Stimulated activated naive CD4-positive, alpha-beta T cell treated with Interleukin-2 at 50 U/mL for 16 hours (primary cell): ENCODE results near the gene TUBB6.

ENCODE experiments used
- DNase-seq: peaks from one replicate; lab custom pipeline; 2025; lab: John Stamatoyannopoulos, UW

TUBB6 gene

GRCh38 chr18:12291161-12291560, 16.9 kb upstream of the TUBB6 start:
- no peak for DNase-seq

DNA sequence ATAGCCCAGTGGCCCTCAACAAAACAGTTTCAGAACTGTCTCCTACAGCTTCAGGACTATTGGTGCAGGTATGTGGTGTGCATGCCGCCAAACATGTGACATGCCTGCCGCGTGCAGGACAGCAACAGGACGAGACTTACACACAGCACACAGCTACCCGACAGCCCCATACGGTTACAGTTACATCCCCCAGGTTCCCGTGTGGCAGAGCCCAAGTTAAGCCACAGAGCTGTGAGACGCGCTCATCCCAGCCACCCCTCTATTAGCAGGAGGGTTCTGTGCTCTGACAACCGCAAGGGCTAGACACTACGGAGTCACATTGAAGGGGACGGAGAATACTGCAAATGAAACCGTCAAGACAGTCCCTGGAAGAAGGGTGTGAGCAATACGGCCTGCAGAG, 16.4 kb upstream of the TUBB6 start:
- no peak for DNase-seq

GRCh38 chr18:12293831-12294230, 14.2 kb upstream of the TUBB6 start:
- no peak for DNase-seq

- no peak for DNase-seq
Measured at GRCh38 chr18:12295389-12296086, 12.5 kb upstream of the TUBB6 start.

GRCh38 chr18:12296087-12296403, 12.0 kb upstream of the TUBB6 start:
- DNase-seq: no peak

GRCh38 chr18:12296457-12296856, 11.6 kb upstream of the TUBB6 start:
- DNase-seq: no peak

DNA sequence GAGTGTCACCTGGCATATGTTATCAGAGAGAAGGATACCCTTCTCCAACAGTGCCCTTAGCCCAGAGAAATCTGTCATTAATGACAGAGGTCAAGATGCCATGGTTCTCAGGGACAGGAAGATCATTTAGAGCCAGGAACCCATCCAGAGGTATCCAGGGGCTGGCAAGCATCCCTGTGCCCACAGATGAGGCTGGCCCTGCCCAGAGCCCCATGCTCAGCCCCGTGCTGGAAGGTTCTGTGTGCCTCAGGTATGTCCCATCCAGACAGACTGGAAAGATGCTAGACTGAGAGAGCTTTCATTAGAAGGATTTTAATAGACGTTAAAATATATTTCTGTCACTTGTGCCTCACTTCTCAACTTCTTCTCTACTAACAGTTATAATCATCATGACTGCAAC, 8.2 kb upstream of the TUBB6 start:
- no peak for DNase-seq

- DNase-seq: no peak
Measured at GRCh38 chr18:12301263-12302005, 6.6 kb upstream of the TUBB6 start.

DNA sequence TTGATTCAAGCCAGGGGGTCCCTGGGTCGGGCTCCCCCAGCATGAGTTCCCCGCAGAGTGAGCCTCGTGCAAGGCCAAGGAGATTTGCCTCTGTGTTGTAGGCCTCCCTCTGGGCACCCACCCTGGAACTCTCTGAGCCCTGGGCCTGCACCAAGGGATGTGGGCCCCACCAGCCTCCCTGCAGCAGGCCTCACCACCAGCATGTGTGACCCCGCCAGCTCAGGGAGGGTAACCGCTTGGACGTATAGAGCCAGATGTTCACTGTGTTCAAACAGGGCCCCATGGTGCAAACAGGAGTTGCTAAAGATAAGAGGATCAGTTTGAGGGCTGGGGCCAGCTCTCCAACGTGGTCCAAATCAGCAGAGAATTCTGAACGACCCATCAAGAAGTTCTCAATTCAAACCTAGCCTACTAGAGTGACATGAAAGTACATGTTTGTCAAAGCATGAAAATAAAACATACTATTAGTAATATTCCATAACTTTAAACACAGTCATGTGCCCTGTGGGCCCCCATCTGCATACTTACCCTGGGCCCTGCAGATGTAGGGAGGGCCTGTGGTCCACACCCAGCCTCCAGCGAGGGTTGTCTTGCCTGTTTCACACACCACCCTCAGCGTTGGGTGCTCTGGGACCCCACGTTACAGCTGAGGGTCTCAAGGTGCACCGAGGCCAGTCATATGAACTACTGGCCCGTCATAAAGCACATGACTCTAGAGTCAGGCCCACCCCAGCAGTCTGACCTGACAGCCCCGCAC, 5.5 kb upstream of the TUBB6 start:
- DNase-seq: no peak

GRCh38 chr18:12304351-12305210, 3.5 kb upstream of the TUBB6 start:
- no peak for DNase-seq

DNA sequence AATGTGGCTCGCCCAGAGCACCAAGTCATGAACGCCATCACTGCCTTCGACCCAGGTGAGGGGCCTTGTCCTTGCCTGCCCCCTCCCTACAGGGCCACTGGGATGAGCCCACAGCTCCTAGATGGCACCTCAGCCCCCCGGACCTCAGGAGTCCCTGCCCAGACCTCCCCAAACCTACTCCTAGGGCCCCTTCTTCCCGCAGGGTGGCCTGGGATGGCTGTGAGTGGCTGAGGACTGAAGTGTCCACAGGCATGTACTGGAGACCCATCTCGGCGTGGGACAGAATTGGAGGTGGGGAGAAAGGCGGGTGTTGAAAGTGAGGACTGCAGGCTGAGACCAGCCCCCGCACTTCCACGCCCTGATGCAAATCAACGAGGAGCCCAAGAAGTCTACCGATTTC, 2.8 kb upstream of the TUBB6 start:
- no peak for DNase-seq

DNA sequence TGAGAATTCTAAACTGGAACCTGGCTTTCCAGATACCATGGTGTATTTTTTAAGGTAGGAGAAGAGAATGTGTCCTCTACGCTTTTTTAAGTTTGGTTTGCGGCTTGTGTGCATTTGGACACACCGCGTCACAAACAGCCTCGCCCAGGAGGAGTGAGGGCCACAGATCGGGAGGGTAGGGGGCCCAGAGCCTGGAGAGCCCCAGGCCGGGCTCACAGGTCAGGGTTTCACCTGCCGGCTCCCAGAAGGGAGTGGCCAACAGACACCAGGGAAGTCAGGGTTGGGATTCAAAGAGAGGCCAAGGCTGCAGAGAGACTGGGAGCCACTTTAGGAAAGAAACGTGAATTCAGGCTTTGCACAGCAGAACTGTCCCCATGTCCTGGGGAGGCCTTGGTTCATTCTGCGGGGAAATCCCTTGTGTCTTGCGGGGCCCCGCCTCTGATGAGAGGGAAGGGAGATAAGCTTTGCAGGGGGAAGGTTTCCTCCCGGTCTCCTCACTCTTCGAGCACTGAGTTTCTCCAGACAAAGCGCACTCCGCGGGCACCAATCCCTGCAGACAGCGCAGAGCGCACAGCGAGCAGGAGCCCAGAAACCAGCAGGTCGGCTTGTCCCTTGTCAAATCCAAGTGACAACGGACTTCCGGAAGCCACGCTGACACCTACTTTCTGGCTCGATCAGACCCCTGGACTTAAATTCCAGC, 2.0 kb upstream of the TUBB6 start:
- DNase-seq: no peak

DNA sequence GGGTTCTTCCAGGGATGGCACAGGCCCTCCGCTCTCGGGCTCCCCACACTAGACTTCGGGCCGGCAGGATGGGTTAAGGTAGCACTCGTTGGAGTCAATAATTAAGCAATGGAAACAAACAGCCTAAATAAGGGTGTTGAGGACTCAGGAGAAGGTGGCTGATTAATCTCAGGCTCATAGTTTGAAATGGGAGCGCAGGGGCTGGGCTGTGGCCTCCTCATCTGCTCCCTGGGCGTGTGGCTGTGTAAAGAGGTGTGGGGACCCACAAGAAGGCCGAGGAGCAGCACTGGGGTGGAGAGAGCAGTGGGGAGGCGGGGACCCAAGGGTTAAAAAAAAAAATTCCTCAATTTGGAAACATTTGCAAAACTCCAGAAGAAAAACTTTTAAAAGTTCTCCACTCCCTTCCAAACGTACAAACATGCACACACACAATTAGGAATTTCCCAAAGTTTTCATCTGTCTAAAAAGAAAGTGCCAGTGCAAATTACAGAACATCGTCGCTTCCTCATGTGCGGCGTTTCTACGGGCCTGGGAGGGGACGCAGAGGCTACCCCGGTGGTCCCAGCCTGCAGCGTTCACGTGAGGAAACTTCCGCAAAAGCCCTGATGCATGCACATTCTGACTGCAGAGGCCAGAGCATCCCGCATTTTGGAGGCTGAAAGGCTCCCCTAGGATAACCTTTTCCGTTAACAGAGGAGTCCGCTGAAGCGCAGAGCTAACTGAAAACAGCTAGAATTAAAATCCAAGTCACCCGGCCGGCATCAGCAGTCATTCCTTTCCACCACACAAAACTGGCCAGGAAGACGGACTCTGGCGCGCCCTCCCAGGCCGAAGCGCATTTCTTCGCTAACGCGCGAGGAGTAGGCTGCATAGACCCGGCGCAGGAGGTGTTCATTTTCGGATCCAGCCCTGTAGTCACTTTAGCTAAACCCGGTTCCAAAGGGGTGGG, 1.0 kb upstream of the TUBB6 start:
- DNase-seq: no peak

GRCh38 chr18:12308386-12309100, 502 bp downstream of the TUBB6 start:
- no peak for DNase-seq

- no peak for DNase-seq
Measured at GRCh38 chr18:12309683-12310198, 1.7 kb downstream of the TUBB6 start.

DNA sequence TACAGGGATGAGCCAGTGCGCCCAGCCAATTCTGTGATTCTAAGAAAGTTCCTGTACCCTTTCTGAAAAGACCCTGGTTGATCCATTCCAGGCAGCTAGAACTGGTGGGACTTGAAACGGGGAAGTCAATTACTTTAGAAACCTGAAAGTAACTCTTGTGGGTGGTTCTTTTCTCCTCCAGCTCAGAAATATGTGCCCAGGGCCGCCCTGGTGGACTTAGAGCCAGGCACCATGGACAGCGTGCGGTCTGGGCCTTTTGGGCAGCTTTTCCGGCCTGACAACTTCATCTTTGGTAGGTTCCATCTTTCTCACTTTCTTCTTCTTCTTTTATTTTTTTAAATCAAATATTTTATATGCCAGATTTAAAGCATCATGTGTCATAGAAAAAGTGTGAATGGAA, 2.7 kb downstream of the TUBB6 start:
- DNase-seq: no peak

DNA sequence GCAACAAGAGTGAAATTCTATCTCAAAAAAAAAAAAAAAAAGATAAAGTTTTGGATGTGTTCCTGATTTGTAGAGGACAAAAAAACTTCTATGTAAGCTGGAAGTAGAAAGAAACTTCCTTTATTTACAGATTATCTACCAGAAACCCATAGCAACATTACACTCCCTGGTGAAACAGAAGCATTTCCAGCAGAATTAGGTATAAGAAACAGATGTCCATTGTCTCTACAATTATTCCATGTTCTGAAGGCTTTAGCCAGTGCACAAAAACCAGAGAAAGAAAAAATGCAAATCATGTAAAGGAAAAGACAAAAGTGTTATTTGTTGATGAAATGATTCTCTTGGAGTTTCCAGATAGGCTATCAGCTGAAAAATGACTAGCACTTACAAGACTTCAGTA, 4.9 kb downstream of the TUBB6 start:
- no peak for DNase-seq

DNA sequence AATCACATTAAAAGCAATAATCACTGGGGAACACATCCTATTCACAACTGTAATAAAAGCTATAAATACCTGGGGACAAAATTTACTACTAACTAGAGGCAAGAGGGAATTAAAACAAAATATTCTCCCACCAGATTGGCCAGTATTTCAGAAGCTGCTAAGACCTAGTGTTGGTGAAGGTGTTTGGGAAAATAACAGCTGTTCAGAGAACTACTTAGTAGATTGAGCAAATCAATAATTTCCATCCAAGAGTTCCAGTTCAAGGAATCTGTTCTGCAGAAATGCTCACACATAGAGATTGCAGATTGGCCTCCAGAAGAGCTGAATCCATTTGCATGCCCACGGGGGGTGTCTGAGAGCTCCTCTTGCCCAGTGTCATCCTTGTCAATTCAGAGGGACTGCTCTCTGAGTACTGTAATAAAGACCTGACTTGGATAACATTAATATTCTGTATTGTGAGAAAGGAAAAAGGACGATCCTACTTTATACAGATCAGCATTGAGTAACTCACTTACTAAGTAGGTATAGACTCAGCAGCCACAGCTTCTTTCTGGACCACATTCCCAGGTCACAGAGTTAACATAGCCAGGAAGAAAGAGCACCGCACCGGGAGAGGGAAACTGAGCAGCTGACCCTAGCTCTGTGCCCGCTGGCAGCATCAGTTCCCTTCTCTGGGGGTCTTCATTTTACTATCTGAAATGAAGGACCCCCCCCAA, 5.6 kb downstream of the TUBB6 start:
- DNase-seq: no peak
